KOPT-K1 (cell line): ENCODE results near the gene RXRA.

Source experiments
- H3K27ac ChIP-seq: fragments of 200-600 bp; sonication (generic); 2 replicates; pipeline ENCODE4 v1.5.1; 2016; ENCODE audit warnings: antibody characterized with exemption, mild to moderate bottlenecking, low read depth, low read length; ENCODE audit not compliant: poor library complexity, severe bottlenecking
- H3K36me3 ChIP-seq: fragments of 200-600 bp; sonication (generic); 2 replicates; pipeline ENCODE4 v1.5.1; 2017; ENCODE audit warnings: antibody characterized with exemption, mild to moderate bottlenecking, low read length, moderate library complexity; ENCODE audit not compliant: insufficient read depth
- H3K9me3 ChIP-seq: fragments of 200-600 bp; sonication (generic); 2 replicates; pipeline ENCODE4 v1.5.1; 2017; ENCODE audit warnings: antibody characterized with exemption, low read length, mild to moderate bottlenecking; ENCODE audit not compliant: insufficient read depth, poor library complexity, severe bottlenecking

Gene RXRA

DNA sequence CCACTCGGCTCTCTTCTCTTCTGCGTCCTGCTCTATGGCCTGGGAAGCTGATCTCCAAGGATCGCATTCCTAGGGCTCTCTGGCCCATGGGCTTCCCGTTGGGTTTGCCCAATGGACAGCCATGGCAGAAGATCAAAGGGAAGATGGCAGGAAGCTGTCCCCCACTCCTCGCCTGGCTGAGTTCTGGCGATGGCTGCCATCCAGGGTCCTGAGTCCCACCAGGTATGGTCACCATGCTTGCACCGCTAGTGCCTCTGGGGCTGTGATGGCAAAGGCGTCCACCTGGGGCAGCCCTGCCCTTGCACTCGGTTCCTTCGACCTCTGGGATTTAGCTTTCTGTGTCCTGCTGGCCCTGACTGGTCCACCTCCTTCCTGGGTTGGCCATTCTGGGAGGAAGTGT lies 156.0 kb downstream of the RXRA start:
- H3K27ac ChIP-seq = no peak overlapping the region
- H3K9me3 ChIP-seq = no peaks in the 10 kb centered on the region

DNA sequence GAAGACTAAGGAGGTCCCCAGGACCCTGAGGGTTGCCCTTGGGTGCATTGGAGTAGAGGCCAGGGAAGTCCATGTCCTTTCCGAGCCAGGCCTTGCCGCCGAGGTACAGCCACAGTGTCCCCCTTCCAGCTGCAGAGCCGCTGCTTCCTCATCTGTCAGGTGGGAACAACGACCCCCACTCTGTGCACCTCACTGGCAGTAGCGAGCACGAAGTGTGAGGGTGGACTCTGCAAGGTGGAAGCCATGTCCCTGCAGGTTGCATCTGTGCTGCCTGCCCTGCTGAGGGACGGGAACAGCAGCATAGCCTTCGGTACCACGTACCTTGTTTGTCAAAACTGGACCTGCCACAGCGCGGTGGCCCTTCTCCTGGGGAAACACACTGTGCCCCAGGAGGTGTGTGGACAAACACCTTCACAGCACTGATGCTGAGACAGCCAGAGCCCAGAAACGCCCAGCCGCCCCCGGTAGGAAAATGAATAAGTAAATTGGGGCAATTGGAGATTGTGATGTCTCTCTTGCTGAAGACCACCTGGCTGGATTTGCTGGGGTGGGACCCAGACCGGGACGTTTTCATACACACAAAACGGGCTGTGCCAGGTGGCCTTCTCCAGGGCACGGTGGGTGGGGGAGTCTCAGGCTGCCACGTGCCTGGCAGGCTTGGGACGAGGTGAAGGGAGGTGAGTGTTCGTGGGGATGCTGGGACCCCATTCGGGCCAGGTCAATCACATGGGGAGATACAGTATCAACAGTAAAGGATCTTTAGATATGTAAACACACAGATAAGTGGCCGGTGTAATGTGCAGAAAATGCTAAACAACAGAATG lies 157.3 kb downstream of the RXRA start:
- Histone ChIP-seq H3K9me3 (no peaks in the 10 kb centered on the region), H3K36me3 (no peaks in the 10 kb centered on the region), H3K27ac (no peak overlapping the region)

More for the DNA sequence above, 156.0 kb downstream of the RXRA start:
- H3K36me3 ChIP-seq = no peaks in the 10 kb centered on the region

DNA sequence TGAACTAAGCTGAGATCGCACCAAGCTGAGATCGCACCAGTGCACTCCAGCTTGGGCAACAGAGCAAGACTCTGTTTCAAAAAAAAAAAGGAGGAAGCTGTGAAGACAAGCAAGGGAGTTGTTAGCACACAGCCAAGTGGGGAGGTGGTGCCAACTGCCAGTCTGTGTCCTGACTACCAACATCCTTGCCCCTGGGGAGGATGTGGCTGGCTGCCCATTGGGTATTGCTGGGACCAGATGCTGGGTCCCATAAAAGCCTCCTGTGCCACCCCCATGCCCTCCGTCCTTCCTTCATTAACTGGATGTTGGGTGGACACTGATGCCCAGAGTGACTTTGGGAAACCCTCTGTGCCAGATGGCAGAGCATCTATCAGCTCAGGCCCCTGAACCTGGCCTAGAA lies 158.2 kb downstream of the RXRA start:
- H3K27ac ChIP-seq = no peak overlapping the region
- H3K36me3 ChIP-seq = no peaks in the 10 kb centered on the region
- H3K9me3 ChIP-seq = no peaks in the 10 kb centered on the region

DNA sequence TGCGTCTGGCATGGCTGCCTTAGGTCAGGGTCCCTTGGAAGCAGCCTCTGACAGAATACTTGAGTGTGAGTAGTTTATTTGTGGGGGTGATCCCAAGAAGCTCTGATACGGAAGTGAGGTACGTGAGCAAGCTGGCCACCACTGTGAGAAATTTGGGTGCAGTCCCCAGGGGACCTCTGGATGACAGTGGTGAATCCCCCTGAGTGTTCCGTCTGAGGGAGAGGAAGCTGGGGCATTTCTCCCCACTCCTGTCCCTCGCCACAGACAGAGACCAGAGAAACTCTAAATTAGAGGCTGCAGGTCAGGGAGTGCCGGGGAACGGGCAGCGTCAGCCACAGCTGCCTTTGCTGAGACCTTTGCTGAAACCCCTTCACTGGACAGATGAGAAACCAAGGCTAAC lies 159.4 kb downstream of the RXRA start:
- H3K36me3 ChIP-seq = no peaks in the 10 kb centered on the region
- H3K9me3 ChIP-seq = no peaks in the 10 kb centered on the region
- H3K27ac ChIP-seq = no peak overlapping the region

DNA sequence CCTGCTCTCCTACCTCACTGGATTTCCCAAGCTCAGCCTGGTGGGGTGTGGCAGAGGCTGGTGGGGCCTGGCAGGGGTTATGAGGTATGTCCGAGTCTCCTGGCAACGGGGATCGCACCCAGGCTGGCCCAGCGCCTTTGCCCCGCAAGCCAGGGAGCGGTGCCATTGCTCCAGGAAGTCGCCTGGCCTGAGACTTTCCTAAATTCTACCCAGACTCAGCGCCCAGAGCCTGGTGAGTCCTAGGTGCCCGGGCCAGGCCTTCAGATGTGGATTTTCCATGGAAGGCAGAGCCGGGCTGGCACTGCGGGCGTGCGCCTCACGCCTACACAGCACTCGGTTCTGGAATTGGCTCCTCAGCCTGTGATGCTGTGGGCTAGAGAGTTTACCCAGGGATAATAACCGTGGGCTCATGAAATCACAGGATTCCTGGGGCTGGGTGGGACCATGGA lies 159.9 kb downstream of the RXRA start:
- Histone ChIP-seq H3K27ac (no peak overlapping the region), H3K9me3 (no peaks in the 10 kb centered on the region), H3K36me3 (no peaks in the 10 kb centered on the region)

DNA sequence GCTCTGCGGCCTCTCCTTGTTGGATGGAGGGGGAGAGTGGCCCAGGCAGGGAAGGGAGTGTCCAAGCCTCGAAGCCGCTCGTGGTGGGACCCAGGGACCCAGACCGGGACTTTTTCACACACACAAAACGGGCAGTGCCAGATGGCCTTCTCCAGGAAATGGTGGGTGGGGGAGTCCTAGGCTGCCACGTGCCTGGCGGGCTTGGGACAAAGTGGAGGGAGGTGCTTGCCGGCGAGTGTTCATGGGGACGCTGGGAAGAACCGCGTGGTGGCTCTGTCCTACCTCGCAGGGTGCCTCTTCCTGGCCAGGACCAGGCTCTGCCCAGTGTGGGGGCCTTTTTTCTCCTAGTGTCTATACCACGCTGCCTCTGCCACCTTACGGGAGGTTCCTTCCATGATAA lies 160.3 kb downstream of the RXRA start:
- Histone ChIP-seq H3K9me3 (no peaks in the 10 kb centered on the region), H3K36me3 (no peaks in the 10 kb centered on the region), H3K27ac (no peak overlapping the region)
